Right lobe of liver (tissue), 6 donors: ENCODE results near the gene PVALEF. TPM values are rescaled to one million over a fixed set of nuclear protein-coding genes. Genes with fewer than 3 reads are reported as not detected.

Experiments used
- ATAC-seq, 4 donors: fragments of 200-7000 bp; cut with Tn5 transposase; one replicate each; pipeline ENCODE4 v1.9.1; 2020; ENCODE audit warnings: mild to moderate bottlenecking in 4 of 4, moderate library complexity in 4 of 4
- DNase-seq, 3 donors: peaks; one replicate each; pipeline ENCODE4 v3.0.0-alpha.2; 2020
- H3K27ac ChIP-seq, 3 donors: fragments of 200-600 bp; one replicate each; pipeline ENCODE4 v1.8.0; 2022
- H3K27me3 ChIP-seq, 2 donors: fragments of 200-600 bp; one replicate each; pipeline ENCODE4 v1.8.0; 2022
- H3K36me3 ChIP-seq, 4 donors: fragments of 200-600 bp; sonication (generic) in 1 of 4; one replicate each; pipeline versions ENCODE4 v1.5.1 to v1.8.0; 2017 to 2022; ENCODE audit warnings: control low read depth in 1 of 4
- H3K4me1 ChIP-seq, 4 donors: fragments of 200-600 bp; sonication (generic) in 1 of 4; one replicate each; pipeline versions ENCODE4 v1.5.1 to v1.8.0; 2017 to 2022; ENCODE audit warnings: control low read depth in 1 of 4
- H3K4me3 ChIP-seq, 3 donors: fragments of 200-600 bp; one replicate each; pipeline ENCODE4 v1.8.0; 2022
- H3K9me3 ChIP-seq, 4 donors: fragments of 200-600 bp; sonication (generic) in 1 of 4; one replicate each; pipeline versions ENCODE4 v1.5.1 to v1.8.0; 2017 to 2022; ENCODE audit warnings: control low read depth in 1 of 4
- CTCF ChIP-seq, 4 donors: fragments of 200-600 bp in 3 of 4; fragments of 450-650 bp in 1 of 4; IDR thresholded peaks; one replicate each; pipeline versions ENCODE4 v1.5.1 to v1.8.0; 2016 to 2022; ENCODE audit warnings: antibody characterized with exemption in 4 of 4, mild to moderate bottlenecking in 2 of 4
- POLR2A ChIP-seq: fragments of 450-650 bp; IDR thresholded peaks from one replicate; pipeline ENCODE4 v1.6.1; 2017; ENCODE audit warnings: antibody characterized with exemption, mild to moderate bottlenecking
- whole genome bisulfite sequencing: methylation state at CpG from one replicate; pipeline ENCODE4 v1.1.6; 2018; ENCODE audit warnings: low coverage, low lambda C conversion rate; ENCODE audit not compliant: insufficient coverage; ENCODE audit errors: missing lambda C conversion rate; 5-methylcytosine and 5-hydroxymethylcytosine counted together
- intact Hi-C, 2 donors: fragments of 100-400 bp; cut with DNase I; formaldehyde crosslinking; loops; one replicate each; pipeline versions ENCODE4 v1.11.2 to v1.14.1; 2022
- total RNA-seq, 6 experiments: library from RNA; depleted of rRNA in 2 of 6; stranded (reverse); fragments of >200 nt in 2 of 6; fragmentation: NEBNext Ultra II Directional in 3 of 6; extraction: Animal tissue kit (Norgen Biotek cat#: 25700) in 3 of 6; gene quantifications; one replicate each; pipeline versions ENCODE4 v1.1.0 to v1.2.4, GENCODE V29; 2016 to 2023
- donor health status: DM: no; HTN: yes; CAD: no.
- donor health status: DM: no; HTN: no; CAD: no.
- donor health status: DM: no; HTN: no; CAD: no.
- donor health status: DM: no; HTN: yes; CAD: no.
- donor health status: DM: no; HTN: yes; CAD: no.

PVALEF gene
- total RNA-seq, 6 experiments from 2014 or later: not detected

- Histone ChIP-seq H3K9me3 (no peaks in the 10 kb centered on the region), H3K27me3 (no peaks in the 10 kb centered on the region), H3K36me3 (no peaks in the 10 kb centered on the region), H3K4me3 (no peak overlapping the region), H3K4me1 (no peaks in the 10 kb centered on the region), H3K27ac (no peak overlapping the region)
- TF ChIP-seq POLR2A: no peak
- no peak for TF ChIP-seq CTCF (IDR thresholded peaks at IDR 0.05)
- ATAC-seq (no peak), DNase-seq (no peak)
- WGBS: no CpG with 5 or more reads among the region's 28 CpGs
- intact Hi-C loops: loop anchor here in 1 of 2 donors (10.0 kb wide), 1 partner anchor 46 kb away; no protein-coding TSS in a partner anchor
Observed at GRCh38 chr17:81190591-81190990, 25.3 kb downstream of the PVALEF start.

- Histone ChIP-seq H3K27ac (no peak overlapping the region), H3K4me3 (no peak overlapping the region), H3K27me3 (no peaks in the 10 kb centered on the region), H3K4me1 (no peaks in the 10 kb centered on the region), H3K9me3 (no peaks in the 10 kb centered on the region), H3K36me3 (no peaks in the 10 kb centered on the region)
- no peak for DNase-seq
- no peak for ATAC-seq
- TF ChIP-seq CTCF (IDR thresholded peaks at IDR 0.05) (no peak), POLR2A (no peak)
- 100% methylated on average over 1 of the region's 20 CpGs for WGBS
- intact Hi-C loops: loop anchor here in 1 of 2 donors (10.0 kb wide), 1 partner anchor 46 kb away; no protein-coding TSS in a partner anchor
Observed at GRCh38 chr17:81191116-81191515, 25.8 kb downstream of the PVALEF start.

- Histone ChIP-seq H3K4me3 (no peak overlapping the region), H3K36me3 (no peaks in the 10 kb centered on the region), H3K27ac (no peak overlapping the region), H3K9me3 (no peaks in the 10 kb centered on the region), H3K4me1 (no peaks in the 10 kb centered on the region), H3K27me3 (no peaks in the 10 kb centered on the region)
- intact Hi-C loops: loop anchor here in 1 of 2 donors (10.0 kb wide), 1 partner anchor 47 kb away; no protein-coding TSS in a partner anchor
- ATAC-seq: no peak
- TF ChIP-seq CTCF (IDR thresholded peaks at IDR 0.05) (no peak), POLR2A (no peak)
- WGBS: no CpG with 5 or more reads among the region's 14 CpGs
- no peak for DNase-seq
Observed at GRCh38 chr17:81191646-81192045, 26.3 kb downstream of the PVALEF start.

GRCh38 chr17:81192386-81193050 is 27.2 kb downstream of the PVALEF start:
- DNase-seq (no peak), ATAC-seq (no peak)
- Histone ChIP-seq H3K9me3 (no peaks in the 10 kb centered on the region), H3K36me3 (no peaks in the 10 kb centered on the region), H3K27ac (no peak overlapping the region), H3K4me3 (no peak overlapping the region), H3K4me1 (no peaks in the 10 kb centered on the region), H3K27me3 (no peaks in the 10 kb centered on the region)
- WGBS: no CpG with 5 or more reads among the region's 34 CpGs
- intact Hi-C loops: loop anchor here in 1 of 2 donors (10.0 kb wide), 1 partner anchor 48 kb away; no protein-coding TSS in a partner anchor
- no peak for TF ChIP-seq POLR2A
- TF ChIP-seq CTCF (IDR thresholded peaks at IDR 0.05): no peak
